Measurements from ENCODE around the gene MED26.

- TF ChIP-seq CTCF (IDR thresholded peaks at IDR 0.05) (no peak), POLR2AphosphoS5 (IDR thresholded peaks at IDR 0.05; ENCODE audit: insufficient read depth in 1 of 2, low read depth in 1 of 2) (no peak), POLR2A (IDR thresholded peaks at IDR 0.05) (no peak)
Measured at GRCh38 chr19:16544473-16545231, 83.4 kb downstream of the MED26 start.

Data from vagina (tissue), 2 donors.